ENCODE data around the gene ADAM15.

The ADAM15 gene

GRCh38 chr1:155052439-155053395, 1.6 kb downstream of the ADAM15 start:
- DNase-seq: no peak

- DNase-seq: no peak
Observed at GRCh38 chr1:155053531-155054105, 2.5 kb downstream of the ADAM15 start.

GRCh38 chr1:155057104-155057503, 6.0 kb downstream of the ADAM15 start:
- DNase-seq: no peak

- no peak for DNase-seq
Observed at GRCh38 chr1:155057788-155058211, 6.7 kb downstream of the ADAM15 start.

GRCh38 chr1:155060736-155061135, 9.6 kb downstream of the ADAM15 start:
- DNase-seq: no peak

GRCh38 chr1:155061381-155062150, 10.4 kb downstream of the ADAM15 start:
- DNase-seq: peak; percentile 79

DNA sequence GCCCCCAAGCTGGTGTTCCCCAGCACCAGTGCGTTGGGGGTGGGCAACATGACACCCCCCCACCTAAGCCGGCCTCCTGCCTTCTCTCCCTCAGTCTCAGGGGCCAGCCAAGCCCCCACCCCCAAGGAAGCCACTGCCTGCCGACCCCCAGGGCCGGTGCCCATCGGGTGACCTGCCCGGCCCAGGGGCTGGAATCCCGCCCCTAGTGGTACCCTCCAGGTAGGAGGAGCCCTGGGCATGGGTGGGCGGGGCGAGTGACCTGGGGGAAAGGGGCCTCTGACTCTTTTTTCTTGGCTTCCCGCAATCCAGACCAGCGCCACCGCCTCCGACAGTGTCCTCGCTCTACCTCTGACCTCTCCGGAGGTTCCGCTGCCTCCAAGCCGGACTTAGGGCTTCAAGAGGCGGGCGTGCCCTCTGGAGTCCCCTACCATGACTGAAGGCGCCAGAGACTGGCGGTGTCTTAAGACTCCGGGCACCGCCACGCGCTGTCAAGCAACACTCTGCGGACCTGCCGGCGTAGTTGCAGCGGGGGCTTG, 11.1 kb downstream of the ADAM15 start:
- no peak for DNase-seq

GRCh38 chr1:155062702-155063411, 11.7 kb downstream of the ADAM15 start:
- DNase-seq: peak; percentile 37

DNA sequence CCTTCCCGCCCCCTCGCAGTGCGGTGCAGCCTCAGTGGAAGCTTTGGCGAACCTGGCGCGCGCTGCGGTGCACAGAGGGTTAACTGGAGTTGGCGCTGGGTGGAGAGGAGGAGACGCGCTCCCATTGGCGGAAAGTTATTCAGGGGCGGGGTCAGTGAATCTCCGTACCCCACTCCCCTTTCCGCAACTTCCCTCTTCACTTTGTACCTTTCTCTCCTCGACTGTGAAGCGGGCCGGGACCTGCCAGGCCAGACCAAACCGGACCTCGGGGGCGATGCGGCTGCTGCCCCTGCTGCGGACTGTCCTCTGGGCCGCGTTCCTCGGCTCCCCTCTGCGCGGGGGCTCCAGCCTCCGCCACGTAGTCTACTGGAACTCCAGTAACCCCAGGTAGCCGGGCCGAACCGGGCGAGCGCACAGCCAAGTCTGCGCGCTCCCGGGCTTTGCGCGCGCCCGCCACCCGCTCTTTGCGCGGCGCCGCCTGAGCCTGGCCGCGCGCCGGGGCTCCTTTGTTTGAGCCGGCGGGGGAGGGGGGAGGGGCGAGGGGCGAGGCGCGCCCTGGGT, 12.5 kb downstream of the ADAM15 start, which contains the start of gene EFNA4:
Gene EFNA4, plus strand, starts transcription at position 191 of the 561 bp plus-strand sequence. Its CDS starts 84 bp downstream, at position 275.
- DNase-seq: peak; percentile 78

DNA sequence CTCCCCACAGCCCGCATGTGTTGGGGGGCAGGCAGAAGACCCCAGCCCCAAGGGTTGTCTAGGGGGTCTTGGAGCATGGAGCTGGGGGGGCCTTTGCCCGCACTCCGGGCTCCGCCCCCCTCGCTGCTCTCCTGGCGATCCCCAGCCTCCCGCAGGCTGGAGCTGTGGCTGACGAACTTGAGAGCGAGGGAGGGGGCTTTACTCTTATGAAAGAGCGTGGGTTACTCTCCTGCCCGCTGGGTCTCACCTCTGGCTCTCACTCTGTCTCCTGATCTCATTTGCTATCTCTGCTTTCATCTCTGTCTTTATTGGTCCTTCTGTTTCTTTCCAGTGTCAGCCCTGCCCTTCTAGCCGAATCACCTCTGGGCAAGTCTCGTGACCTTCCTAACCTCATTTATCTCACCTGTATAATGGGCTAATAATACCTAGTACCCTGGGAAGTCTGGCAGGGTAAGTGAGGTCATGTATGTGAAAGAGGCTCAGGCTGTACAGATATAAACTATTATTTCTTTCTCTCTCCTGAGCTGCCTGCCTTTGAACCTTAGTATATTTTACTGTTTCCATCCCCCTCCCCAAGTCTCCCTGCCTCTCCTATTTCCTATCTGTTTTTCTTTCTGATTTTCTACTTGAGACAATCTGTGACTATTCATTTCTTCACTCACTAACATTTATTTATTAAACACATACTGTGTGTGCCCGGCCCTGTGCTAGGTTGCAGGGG, 13.2 kb downstream of the ADAM15 start:
- DNase-seq: no peak

DNA sequence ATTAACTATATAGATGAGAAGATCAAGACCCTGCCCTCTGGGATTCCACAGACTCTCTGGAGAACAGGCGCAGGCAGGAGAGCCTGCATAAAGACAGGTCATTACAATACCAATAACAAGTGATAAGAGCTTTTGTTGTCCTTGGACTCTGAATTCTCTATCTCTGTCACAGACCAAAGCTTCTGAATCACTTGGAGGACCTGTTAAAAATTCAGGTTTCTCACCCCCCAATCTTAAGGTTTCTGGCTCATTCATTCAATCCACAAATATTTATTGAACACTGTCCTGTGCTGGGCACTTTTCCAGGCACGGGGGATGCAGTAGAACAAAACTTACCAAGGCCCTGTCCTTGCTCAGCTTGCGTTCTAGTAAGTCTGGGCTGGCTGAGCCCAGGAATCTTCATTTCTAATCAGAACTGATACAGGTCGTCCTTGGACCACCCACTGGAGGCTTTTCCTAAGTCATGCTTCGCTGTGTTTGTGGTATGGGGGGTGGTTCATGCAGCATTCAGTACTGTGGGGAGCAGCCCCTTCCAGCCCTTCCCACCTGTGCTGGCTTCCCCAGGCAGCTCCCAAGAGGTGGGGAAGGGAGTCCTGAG, 13.8 kb downstream of the ADAM15 start:
- no peak for DNase-seq

GRCh38 chr1:155066777-155067176, 15.7 kb downstream of the ADAM15 start:
- DNase-seq: no peak

- no peak for DNase-seq
Observed at GRCh38 chr1:155068599-155068998, 17.5 kb downstream of the ADAM15 start.

- DNase-seq: no peak
Observed at GRCh38 chr1:155069551-155070157, 18.5 kb downstream of the ADAM15 start.

DNA sequence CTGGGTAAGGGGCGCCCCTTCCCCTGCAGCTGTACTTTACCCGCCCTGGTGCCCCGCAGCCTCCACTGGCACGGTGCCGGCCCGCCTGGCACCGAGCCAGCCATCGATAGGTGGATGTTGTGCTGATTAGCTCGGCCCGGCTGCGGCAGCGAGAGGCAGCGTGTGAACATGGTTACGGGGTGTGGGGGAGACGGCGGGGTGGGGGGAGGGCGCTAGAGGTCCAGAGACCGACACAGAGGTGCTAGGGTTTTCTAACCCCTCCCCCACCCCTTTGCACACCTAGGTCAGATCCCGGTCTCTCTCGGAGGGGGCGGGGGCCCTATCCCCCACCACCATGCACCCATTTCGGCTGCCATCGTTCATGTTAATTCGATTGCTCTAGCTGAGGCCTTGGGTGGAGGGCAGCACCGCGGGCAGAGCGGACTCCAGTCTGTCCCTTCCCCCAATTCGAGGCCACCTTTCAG, 19.1 kb downstream of the ADAM15 start:
- DNase-seq: no peak

GRCh38 chr1:155070721-155071569, 19.8 kb downstream of the ADAM15 start:
- peak; percentile 62 for DNase-seq

DNA sequence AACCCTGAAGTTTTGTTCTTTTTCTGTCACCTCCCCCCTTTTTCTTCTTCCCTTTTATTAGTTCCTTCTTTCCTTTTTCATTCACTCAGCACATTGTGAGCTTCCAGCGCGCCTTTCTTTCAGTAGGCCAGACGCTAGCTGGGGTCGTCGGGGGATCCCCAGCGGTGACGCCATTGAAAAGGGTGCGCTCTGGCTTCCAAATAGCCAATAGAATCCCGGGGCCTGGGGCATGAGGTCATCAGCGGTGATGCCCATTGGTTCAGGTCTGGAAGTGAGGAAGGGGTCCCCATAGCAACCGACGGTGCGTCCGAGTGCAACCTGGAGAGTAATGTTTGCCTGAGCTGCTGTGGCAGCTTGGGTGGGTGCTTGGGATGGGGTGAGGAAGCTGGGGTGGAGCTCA, 20.6 kb downstream of the ADAM15 start:
- no peak for DNase-seq

- DNase-seq: no peak
Observed at GRCh38 chr1:155072531-155073289, 21.6 kb downstream of the ADAM15 start.
